Activated CD8-positive, alpha-beta memory T cell treated with anti-CD3 and anti-CD28 coated beads, Interleukin-2, amount 50 U/mL, for 1 hour (primary cell): Measurements from ENCODE around the gene COL27A1.
"Not testable (repeated sequence)": the region's sequence is repeated elsewhere in the genome, so short reads cannot be mapped to it uniquely, and the experiment has no call there.

Source experiments
- DNase-seq: peaks from one replicate; pipeline ENCODE4 v3.0.0-alpha.2; 2020; ENCODE audit errors: extremely low read depth

COL27A1 gene

DNA sequence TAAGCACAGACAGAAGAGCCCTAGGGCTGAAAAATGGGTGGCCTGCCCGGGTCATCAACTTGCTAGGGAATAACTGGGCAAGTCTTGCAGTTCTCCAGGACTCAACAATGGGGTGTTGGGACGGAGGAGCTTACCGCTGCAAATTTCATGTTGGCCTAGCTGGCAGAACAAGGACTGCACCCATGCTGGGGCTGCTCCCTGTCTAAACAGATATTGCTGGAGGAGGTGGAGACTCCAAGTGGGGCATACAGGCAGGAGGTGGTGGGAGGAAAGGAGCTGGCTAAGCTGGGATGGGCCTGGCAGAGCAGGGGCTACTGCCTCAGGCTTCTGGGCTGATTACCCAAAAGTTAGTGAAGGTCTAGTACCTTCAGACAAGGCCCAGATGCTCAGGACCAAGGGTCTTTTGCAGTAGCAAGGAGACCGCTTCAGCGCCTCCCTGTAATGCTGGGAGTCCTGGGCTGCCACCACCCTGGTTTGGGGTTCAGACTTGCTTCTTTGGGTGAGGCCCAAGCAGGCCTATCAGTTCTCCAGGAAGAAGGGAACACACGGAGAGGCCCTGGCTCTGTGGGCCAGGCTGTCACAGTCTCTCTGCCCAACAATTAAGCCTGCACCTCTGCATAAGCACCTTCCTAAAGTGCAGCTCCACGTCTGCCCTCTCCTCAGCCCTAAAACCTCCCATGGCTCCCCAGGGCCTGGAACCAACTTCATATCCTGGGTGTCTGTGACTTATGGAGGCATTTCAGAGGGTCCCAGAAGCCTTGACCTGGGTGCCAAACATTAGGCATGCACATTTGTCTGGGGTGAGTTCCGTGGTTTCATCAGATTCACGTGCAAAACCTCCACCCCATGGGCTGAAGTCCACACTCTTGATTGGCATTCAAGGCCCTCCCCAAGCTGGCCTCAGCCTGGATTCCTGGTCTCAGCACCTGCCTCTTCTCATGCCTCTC is 32.0 kb upstream of the COL27A1 start:
- DNase-seq: no peak

DNA sequence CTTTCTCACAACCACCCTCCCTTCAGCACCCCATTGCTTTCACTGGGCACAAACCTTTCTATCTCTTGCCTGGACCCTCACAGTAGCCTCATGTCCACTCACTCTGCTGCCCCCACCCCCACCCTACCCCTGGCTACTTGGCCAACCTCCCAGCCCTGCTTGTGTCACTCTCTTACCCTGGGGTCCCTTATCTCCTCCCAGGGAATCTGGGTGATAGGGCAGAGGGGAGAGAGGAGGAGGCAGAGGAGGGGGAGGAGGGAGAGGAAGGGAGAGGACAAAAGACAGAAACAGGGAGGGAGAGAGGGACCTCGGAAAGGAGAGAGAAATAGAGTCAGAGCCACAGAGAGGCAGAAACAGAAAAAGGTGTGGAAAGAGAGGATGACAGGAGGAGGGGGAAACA is 31.2 kb upstream of the COL27A1 start:
- no peak for DNase-seq

DNA sequence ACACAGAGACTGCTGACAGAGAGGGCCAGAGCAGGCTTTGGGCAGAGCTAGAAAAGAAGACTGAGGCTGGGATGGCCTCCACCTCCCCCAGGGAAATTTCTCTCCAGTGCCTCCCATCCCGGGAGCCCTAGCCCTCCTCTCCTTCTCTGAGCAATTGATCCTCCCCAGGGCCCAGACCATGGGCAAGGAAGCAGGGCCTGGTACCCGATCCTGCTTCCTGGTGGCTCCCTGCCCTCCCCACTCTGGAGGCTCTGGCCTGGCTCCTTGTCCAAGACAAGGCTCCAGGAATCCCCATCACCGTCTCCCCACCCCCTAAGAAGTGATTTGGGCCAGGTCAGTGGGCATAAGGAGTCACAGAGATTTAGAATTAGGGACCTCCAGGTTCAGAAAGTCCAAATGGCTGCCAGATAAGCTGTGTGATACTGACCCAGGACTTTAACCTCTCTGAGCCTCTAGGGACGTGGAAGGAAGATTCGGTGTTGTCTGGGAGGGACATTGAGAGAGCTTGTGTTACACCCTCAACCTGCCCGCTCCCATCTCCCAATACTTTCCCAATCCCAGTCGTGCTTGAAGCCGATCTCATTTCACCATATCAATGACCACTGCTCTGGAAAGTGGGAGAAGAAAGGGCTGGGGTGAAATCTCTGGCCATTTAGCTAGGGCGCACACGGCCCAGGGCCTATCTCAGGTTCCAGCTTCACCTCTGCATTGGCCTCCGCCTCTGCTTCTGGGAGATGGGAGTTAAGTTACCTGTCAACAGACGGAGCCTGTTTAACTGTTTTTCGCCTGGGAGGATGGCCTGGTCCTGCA is 30.5 kb upstream of the COL27A1 start:
- no peak for DNase-seq

DNA sequence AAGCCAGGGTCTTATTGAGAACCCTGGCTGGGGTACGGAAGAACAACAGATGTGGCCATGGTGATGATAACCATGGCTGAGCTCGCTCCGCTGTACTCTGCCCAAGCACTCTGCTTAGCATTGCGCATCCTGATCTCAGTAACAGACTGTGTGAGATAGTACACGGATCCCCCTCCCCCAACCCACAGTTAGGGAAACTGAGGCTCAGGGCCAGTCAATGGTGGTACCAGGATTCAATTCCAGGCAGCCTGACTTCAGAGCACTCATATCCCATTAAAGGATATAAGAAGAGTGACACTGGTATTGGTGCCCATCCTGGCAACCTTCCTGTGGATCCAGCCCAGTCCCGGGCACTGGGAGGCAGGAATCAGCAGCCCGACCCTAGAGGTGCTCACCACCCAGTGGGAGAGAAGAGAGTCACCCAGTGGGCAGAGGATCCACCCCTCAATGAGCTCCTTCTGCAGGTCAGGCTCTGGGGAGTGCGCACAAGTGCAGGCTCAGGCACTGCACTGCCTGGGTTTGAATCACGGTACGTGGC is 29.8 kb upstream of the COL27A1 start:
- DNase-seq: no peak

DNA sequence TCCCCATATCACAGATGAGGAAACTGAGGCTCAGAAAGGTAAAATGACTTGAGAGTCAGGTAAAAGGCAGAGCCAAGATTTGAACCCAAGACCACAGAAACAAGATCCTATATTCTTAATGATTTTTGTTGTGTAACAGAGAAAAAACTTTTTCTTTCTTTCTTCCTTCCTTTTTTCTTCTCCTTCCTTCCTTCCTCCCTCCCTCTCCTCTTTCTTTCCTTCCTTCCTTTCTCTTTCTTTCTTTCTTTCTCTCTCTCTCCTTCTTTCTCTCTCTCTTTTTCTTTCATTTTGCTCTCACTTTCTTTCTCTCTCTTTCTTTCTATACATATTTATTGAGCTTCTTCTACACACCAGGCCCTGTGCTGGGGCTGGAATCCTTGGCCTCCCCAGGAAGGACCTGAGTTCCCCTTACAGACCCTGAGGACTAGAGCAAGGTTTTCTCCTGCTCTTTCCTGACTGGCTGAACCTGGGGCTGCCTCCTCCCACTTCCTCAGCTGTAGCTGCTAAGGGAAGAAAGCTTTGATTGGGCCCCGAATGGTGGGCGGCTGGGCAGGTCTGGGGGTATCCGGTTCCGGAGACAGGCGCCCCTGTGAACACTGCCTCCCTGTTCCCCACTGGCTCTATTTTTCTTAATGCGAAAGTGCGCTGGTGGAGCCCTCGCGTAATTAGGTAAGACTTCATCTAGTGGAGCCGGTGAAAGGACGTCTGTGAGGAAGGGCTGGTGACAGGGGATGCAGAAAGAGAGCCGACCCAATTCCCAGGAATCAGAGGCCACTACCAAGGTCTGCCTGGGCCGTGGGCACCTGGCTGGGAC is 28.9 kb upstream of the COL27A1 start:
- no peak for DNase-seq

DNA sequence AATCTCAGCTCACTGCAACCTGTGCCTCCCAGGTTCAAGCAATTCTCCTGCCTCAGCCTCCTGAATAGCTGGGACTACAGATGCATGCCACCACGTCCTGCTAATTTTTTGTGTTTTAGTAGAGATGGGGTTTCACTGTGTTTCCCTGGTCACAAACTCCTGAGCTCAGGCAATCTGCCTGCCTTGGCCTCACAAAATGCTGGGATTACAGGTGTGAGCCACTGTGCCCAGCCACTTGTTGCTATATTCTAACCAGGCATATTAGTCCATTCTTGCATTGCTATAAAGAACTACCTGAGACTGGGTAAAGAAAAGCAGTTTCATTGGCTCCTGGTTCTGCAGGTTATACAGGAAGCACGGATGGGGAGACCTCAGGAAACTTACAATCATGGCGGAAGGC is 26.6 kb upstream of the COL27A1 start:
- not testable (repeated sequence) for DNase-seq

DNA sequence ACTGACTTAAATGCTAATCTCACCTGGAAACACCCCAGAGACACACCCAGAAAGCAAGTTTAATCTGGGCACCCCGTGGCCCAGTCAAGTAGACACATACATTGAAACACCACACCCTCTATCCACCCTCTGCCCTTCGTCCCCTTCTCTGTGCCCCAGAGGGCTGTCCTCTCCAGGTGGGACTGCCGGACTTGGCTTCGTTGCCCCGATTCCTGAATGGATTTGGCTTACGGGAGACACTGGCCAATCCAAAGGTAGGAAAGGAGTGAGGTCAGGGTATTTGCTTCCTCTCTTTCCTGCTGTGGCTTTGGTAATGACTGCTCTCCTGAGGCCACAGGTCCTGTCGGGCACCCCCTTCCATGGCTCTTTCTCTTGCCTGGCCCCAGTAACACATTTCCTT is 25.2 kb upstream of the COL27A1 start:
- DNase-seq: no peak

DNA sequence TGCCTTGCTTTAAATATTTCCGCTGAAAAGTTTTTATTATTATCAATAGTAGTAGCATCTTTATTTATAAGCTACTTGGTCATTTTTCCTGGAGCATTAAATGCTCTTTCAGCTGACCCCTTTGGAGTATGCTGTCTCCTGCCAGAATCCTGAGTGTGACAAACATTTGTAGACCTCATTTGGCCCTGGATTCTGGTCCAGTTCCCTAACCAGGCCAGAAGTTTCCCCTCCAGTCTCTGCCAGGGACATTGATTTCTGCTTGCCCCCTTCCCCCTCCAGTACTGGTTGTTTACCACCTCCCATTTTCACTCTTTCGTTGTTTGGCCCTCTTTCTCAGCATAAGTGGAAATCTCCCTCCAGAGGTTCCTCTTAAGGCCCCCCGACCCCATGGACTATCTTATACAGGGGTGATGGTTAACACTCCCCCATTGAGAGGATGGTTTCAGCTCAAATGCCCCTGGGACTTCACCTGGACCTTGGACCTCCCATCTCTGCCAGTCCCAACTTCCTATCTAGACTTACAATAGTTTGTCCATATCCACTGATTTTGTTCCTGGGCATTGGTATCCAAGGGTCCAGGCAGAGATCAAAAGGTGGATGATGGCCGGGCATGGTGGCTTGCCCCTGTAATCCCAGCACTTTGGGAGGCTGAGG is 24.6 kb upstream of the COL27A1 start:
- DNase-seq: no peak

DNA sequence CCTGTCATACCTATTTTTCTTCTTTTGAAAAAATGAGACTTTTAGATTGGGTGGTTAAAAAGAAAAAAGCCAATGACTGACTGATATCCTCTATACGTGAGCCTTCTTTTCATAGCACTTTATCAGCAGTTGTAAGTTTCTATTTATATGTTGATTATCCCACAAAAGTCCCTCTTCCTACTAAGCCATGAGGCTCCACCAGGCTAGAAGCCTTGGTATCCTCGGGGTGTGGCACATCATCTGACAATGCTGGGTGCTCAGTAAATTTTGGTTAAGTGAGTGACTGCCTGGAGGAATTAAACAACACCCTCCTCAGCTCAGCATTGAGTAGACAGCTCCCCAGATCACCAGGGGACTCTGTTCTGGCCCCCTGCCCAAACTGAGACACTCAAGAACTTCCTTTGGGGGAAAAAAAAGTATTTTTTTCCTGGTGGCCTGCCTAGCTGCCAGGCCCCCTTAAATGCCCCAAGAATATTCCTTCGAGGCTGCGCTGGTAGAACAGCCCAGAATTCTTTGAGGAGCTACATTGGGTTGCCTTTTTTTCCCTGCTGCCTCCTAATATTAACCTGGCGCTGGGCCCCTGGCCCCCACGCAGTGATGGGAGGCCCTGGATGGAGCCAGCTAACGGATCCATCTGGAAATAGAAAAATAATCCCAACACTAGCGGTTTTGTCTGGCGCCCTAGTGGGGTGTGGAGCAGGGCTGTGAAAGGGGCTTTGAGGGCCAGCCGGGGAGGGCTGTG is 23.4 kb upstream of the COL27A1 start:
- DNase-seq: no peak

DNA sequence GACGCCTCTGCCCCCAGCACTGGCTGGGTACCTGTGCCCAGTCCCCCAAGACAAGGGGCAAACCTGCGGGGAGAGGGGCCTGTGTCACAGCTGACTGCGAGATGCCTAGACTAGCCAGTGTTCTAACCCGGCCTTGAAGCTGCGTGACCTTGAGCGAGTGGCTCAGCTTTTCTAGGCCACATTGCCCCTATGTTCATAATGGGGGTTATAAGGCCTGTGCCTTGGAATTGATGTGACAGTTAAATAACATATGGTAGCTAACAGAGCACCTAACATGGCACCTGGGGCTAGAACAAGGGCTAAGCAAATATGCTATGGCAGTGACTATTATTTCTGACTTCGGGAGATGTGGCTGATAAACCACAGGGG is 22.8 kb upstream of the COL27A1 start:
- DNase-seq: no peak

DNA sequence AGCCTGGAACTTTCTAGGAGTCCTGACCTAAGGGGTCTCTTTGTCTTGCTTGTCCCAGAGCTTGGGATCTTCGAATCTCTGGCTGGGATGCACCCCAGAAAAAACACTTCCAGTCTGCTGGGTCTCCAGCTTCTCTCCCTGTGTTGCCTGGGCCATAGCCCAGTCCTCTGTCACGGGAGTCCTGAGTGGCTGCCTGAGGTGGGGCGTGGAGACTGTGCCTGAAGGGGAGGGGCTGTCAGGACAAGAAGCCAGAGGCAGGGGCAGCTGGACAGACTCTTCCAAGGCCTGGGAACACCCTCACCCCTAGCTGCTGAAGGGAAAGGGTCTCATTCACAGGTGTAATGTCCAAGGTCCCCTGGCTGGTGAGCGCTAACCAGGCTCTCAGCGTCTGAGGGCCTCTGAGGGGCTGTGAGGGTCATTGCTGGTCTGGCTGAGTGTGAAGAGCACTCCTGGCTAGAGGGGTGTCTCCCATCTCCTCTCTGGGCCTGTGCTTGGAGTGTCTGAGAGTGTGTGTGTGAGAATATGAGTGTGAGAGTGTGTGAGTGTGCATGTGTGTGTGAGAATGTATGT is 20.4 kb upstream of the COL27A1 start:
- DNase-seq: no peak

DNA sequence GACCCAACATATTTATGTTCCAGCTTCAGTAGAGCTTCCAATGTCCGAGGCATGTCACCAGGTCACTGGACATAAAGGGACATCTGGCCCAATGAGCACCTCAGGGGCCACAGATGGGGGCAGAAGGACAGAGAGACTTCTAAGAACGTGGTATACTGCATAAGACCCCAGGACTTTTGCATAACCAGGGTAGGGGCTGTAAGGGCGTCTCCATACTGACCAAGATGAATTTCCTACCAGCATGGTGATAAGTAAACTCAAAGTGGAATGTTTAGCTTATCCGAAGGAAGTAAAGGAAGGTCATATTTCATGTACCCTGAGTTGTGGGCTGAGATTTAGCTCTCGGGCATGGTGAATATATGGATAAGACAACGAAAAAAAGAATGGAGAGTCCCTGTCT is 17.5 kb upstream of the COL27A1 start:
- no peak for DNase-seq

DNA sequence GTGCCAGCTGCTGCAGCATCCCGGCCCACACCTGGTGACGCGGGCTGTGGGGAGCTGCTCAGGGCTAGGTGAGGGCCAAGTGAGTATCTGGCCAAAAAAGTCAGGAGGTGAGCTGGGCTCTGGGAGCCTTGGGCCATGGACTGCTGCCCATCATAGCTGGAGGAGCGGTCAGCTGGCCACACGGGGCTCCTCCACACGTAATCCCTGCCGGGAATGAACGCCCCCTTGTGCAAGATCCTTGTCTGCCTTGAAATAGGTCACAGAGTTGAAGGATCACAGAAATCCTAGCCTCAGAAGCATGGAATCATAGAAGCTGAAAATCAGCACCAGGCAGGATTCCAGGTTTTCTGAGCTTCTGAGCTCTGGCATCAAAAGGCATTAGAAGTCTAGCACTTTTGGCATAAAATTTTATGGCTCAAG is 16.8 kb upstream of the COL27A1 start:
- no peak for DNase-seq

DNA sequence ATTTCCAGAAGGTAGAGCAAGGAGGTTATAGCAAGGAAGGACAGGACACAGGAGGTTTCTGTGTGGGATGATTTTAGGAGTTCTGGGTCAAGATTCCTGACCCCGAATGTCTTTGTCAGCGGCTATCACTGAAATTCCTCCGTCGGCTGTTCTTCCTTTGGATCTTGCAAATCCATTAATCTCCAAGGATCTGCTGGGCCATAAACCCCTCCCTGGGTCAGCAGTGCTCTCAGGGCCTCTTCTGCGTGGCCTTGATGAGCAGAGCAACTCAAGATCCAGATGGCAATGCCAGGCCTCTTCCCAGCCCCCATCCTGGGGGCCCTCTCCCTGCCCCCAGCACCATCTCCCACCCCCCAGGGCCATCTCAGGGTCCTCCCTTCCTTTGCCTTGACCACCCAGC is 16.3 kb upstream of the COL27A1 start:
- DNase-seq: no peak

DNA sequence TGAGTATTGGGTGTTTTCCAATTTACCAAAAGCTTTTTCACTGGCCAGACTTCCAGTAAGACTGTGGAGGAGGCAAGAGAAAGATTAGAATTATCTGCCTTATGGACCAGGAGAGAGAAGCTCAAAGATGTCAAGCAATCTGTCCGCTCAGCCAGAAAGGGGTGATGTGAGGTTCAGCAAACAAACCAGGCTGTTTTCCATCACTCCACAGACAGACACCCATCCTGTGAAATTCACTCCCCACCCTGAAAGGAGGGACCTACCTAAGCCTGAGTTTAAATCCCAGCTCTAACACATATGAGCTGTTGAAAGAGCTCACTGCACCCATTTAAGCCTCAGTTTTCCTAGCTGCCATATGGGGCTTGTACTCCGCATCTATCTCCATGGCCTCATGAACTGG is 14.9 kb upstream of the COL27A1 start:
- DNase-seq: no peak

DNA sequence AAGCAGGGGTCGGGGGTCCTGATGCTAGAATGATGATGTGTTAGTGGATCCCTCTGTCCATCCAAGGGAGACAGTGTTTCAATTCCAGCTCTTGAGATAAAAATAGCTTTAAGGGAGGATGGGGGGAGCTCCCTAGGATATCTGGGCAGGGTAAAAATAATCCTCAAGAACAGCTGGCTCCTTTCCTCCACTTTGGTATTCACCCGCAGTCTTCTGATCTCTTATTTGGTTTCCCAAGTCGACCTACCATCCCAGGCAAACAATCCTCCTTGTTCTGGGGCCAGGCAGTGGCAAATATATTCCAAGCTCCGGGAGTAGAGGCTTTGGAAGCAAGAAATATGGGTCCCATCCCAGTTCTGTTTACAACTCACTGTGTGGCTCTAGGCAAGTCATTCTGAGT is 14.5 kb upstream of the COL27A1 start:
- no peak for DNase-seq

DNA sequence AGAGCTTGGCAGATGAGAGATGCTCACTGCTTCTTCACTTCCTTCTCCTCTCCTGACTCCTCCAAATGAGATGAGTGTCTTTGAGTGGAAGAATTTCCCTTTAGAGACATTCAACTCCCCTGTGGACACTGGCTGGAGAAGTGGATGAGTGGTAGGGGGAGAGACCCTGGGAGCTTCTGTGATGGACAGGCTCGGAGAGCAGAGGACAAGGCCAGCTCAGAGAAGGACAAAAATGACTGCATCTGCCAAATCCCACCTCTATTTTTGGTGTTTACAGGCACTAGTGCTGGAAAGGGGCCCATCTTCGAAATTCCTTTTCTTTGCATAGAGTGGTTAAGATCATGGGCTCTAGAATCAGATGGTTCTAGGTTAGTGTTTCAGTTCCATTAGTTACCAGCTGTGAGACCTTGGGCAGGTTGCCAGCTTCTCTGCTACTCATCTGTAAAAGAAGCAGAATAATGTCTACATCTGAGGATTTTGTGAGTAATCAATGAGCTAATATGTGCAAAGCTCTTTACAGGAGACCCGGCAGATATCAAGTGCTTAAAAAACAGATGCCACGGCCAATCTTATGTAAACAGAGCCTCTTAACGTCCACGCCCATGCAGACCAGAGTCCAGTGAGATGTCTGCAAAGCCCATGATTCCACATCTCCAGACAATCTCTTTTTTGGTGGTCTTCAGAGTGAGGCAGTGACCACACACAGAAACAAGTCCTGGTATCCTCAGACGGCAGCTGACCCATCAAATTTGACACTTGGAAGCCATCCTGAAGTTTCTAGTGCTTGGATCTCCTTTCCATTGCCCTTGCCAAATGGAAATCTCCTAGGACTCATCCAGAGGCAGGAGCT is 13.6 kb upstream of the COL27A1 start:
- no peak for DNase-seq

DNA sequence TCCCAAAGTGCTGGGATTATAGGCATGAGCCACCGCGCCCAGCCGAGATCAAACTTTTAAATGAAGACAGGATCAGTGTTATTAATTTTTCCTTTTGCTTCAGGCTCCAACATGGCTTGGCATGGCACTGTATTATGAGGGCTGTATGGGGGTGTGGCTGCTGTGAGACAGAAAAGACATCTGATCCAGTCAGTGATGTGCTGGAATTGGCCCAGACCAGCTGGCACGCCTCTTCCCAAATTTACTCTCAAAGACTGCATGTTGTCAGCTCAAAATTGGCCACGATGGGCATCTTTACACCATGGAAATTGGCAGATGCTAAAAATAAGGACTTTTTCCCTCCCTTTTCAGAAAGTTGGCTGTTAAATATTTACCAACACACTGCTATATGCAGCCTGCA is 12.1 kb upstream of the COL27A1 start:
- no peak for DNase-seq

DNA sequence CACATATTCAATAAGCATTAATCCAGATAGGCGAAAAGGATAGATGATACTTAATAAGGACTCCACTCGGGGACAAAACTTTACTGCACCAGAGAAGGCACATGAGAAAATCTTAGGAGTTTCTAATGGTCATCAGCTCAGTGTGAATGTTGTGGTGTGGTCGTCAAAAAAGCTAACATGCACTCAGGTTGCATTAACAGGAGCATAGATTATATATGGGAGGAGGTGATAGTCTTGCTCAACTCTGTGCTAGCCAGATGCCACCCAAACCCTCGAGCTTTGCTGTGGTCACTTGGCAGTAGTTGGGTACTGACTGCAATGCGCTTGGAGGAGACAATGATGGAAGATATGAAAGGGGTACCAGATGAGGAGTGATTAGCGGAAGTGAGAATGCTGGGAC is 8.6 kb upstream of the COL27A1 start:
- no peak for DNase-seq
